NCI-H146 treated with DMSO at 0.1 percent for 48 hours (cell line): ENCODE results near the gene TBXA2R.

ENCODE experiments used
- DNase-seq: peaks from one replicate; lab custom pipeline; 2025; ENCODE audit not compliant: unreplicated experiment; lab: John Stamatoyannopoulos, UW

Gene TBXA2R

DNA sequence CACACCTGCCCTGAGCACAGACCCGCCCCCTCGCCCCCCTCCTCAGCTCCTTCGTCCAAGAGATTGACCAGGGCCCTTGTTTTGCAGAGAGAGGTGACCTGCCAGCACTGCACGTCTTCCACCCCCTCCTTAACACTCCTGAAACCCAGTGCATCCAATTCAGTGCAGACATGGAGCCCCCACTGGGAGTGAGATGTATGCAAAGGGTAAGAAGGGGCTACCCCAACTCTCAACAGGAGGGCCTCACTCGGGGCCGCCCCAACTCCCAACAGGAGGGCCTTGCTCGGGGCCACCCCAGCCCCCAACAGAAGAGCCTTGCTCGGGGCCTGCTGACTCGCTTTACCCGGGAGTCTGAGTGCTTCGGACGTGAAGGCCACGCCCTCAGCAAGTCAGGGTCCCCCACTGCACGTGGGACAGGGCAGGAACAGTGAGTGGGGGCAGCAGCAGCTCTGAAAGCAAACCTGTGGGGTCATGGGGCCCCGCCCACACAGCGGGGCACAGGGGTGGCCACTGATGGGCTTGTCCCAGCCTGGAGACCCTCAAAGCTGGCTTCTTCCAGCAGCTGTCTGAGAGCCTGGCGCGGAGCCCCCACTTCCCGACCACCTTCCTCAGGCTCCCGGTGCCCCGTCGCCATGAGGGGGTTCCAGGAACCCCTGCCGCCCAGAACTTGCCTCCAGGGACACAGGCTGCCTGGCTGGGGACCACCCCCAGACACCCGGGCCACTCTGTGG, 14.3 kb upstream of the TBXA2R start:
- no peak for DNase-seq

DNA sequence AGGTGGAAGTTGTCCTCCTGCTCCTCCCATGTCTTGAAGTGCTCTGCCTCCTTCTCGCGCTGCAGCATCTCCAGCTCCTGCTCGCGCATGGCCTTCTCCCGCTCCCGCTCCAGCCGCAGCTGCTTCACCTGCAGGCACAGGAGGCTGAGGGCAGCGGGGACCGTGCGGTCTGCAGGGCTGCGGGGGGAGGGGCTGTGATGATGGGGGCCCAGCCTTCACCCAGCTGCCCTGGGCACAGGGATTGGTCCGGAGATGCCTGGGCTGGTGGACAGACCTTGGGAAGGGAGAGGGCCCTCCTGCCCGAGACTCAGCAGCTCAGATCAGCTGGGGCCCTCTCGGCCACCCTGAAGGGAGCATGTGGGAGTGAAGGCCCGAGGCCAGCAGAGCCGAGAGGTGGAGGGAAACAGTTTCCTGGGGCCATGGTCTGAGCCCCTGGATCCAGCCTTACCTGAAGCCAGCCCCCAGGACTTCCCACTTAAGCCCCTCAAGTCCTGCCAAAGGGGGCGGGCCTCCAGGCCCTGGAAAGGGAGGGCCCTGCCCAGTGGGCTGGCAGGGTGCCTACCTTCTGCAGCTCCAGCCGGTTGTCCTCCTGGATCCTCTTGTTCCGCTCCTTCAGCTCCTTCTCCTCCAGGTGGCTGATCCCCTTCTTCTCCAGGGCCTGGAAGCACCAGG, 13.6 kb upstream of the TBXA2R start:
- no peak for DNase-seq

DNA sequence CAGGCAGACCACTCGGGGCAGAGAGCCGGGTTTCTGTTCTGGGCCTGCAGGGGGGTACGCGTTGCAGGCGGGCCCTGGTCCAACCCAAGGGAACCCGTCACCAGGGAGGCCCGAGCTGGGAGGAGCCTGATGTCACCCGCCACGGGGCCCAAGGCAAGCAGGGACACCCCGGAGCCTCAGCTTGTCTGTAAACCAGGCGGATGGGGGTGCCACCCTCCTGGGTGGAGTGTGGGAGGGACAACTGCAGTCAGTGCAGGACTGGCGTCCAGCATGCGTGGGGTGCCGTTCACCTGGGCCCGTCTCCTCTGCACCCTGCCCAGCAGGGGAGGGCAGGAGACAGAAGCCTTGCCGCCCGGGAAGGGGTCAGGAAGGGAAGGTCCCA, 12.9 kb upstream of the TBXA2R start:
- no peak for DNase-seq

DNA sequence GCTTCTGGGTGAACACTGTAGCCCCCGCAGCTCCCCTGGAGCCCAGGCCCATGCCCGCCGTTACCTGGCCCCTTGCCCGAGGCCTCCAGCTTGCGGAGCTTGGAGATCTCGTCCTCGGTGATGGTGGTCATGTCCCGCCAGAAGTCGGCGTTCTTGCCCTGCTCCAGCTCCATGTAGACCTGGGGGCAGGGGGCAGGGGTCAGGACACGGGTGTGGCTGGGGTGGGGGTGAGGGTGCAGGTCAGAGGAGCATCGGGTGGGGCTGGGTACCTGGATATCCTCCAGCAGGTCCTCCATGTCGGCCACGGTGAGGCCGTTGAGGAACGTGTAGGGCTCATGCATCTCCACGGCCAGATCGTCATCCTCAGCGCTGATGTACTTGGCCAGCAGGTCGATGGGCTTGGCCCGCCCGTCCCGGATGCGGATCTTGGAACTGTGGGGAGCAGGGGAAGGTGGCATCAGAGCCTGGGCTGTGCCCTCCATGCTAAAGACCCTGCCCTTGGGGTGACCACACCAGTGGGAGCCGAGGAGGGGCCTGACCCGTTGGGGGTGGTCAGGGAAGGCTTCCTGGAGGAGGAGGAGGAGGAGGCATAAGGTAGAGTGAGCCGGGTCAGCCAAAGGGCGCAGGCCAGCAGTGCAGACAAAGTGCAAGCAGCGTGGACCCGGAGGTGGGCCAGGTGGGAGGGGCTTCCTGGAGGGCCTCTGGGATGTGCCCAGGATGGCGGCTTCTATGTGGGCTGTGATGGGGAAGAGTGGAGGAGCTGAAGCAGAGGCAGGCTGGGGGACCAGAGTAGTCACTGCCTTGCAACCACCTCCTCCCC, 12.3 kb upstream of the TBXA2R start:
- DNase-seq = no peak

DNA sequence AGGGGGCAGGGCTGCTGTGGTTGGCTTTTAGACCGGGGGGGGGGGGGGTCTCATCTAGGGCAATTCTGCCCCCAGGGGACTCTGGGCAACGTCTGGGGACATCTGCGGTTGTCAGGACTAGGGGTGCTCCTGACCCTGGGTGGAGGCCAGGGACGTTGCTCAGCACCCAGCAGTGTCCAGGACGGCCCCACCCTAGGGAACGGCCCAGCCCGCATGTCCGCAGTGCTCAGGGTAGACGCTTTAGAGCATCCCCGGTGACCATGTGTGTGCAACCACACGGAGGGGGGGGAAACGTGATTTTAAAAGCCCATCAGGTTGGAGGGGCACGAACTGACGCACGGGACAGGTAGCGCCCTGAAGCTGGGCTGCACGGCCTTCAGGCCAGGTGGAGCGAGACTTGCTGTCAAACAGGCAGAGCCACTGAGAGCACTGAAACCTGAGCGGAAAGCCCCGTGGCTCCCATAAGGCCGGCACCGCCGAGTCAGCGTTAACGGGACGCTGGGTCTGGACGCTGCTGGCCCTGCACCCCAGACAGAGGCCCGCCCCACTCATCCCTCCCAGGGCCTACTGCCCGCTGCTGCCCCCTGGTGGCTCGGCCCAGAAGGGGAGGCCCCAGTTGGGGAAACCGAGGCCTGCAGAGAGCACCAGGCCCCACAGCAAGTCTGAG, 11.6 kb upstream of the TBXA2R start:
- DNase-seq = no peak

DNA sequence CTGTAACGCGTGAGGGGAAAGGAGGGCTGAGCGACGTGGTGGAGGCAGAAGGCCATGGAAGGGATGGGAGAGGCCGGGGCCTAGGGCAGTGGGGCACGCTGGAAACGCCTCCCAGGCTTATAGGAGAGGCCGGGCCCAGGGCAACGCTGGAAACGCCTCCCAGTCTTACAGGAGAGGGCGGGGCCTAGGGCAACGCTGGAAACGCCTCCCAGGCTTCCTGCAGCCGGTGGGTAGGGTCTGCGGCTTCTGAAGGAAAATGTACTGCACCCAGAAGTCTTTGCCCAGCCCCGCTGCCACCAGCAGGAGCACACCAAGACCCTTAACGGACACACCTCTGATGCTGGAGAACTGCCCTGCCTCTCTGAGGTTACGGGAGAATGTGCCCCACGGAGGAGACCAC, 10.8 kb upstream of the TBXA2R start:
- DNase-seq = no peak

DNA sequence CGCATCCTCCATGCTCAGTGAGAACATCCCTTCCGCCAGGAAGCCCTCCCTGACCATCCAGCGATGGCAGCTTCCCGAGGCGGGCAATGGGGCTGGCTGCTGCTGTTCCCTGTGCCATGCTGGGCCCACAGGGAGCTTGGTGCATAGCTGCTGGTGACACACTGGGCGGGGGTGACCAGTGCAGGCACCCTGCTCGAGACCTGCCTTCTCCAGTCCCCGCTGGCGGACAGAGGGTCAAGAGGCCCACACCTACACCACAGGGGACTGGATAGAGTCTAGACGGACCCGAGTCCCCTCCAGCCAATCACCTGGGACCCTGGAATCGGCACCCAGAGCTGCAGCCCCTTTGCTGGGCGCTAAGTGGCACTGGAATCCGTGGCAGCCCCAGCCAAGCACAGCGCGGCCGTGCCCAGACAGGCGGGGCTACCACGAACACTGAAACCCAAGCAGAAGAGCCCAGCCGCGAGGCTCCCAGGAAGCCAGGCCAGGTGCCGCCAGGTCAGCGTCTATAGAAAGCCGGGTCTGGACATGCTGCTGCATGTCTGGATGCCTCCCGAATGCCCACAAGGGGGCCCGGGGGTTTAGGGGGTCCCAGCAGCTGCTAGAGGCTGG, 9.0 kb upstream of the TBXA2R start:
- DNase-seq = no peak

DNA sequence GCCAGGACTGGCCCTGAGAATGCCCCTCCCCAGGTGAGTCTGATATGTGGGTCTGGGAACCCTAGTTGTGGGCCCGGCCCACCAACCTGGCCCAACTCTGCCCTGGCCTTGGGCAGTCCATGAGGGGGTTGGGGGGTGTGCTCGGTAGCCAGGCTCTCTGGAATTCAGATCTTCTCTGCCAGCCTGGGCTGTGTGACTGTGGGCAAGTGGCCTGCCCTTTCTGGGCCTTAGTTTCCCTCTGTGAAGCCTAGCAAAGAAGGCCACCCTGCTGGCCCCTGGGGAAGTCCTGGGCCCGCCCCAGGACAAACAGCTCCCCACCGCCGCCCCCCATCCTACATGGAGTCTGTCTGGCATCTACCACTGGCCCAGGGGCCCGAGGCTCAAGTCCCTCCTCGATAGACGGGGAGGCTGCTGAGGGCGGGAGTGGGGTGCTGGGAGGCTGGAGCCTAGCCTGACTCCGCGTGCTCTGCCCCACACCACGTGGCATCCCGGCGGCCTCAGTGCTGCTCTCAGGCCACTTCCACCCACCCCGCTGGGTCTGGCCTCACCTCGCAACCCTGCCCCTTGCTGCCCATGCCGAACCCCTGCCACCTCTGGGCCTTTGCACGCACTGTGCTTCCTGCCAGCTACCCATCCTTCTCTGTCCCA, 8.3 kb upstream of the TBXA2R start:
- no peak for DNase-seq

DNA sequence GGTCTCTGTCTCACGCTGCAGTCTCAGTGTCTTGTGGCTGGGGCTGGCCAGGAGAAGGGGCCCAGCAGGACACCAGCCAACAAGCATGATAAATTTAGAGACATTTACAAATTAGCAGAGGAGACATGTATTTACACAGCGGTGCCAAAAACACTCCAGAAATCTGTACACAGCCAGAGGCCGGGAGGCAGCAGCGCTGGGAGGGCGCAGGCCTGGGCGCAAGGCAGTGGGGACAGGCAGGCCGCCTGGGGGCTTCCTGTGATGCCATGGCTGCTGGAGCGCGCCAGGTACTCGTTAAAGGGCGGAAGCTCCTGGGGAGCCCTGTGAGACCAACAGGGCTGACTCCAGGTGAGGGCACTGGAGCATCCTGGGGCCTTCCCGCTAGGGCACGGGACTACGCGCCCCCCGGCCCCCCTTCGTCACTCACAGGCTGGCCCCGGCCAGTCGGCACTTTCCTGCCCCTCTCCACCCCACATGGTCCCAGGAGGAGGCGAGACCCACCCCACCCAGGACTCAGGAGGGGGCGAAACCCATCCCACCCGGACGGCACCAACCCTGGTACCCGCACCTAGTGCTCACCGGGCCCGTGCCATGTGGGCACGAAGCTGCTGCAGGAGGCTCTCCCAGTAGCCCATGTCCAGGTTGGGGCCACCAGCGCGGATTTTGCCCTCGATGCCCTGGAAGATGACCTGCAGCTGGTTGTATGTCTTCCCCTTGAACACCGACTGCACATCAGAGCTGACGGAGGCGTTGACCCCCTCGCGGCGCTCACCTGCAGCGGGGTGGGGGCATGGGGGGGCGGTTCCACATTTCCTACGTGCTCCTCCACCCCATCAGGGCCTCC, 7.4 kb upstream of the TBXA2R start:
- DNase-seq = no peak

DNA sequence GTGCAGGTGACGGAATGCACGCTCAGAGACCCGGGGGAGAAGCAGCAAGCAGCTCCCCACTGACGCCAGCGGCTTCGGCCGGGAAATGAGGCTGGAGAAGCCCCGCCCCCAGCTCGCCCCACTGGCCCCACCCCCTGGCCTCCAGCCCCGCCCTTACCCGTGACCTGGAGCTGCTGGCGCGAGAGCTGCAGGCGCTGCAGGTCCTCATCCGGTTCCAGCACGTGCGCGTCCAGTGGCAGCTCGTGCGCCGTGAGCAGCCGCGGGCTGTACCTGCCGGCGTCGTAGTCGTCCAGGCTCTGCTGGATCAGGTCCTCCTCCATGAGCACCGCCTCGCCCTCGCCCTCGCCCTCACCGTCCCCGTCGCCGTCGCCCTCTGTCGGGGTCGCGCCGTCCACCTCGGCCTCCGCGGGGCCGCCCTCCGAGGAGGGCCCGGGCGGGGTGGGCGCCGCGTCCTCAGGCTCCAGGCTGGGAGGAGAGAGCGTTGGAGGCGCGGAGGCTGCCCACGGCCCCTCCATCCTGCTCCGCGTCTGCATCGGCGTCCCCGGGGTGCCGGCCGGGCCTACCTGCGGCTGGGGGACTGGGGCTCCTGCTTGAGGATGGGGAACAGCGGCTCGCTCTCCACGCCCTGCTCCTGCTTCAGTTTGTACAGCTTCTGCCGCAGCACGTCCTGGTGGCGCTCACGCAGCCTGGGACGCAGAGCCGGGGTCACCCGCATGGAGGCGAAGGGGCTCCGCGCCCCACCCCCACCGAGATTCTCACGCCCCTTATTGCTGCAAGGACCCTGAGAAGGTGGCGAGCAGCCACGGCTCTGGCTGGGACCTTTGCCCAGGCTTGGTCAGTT, 6.4 kb upstream of the TBXA2R start:
- no peak for DNase-seq

DNA sequence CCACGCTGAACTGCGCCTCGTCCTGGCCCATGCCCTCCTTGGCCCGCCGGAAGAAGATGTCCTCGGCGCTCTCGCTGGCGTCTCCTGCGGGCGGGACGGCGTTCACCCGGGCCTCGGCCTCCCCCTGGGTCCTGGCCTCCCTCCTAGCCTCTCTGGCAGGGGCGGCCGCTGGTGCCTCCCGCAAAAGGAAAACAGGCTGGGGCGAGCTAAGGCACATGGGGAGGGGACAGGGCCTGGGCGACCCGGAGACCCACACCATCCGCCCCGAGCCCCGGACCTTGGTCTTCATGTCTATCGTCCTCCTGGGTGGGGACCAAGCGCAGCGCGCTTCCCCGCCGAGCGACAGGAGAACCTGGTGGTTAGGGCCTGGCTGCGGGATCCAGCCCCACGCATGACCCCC, 5.7 kb upstream of the TBXA2R start:
- no peak for DNase-seq

DNA sequence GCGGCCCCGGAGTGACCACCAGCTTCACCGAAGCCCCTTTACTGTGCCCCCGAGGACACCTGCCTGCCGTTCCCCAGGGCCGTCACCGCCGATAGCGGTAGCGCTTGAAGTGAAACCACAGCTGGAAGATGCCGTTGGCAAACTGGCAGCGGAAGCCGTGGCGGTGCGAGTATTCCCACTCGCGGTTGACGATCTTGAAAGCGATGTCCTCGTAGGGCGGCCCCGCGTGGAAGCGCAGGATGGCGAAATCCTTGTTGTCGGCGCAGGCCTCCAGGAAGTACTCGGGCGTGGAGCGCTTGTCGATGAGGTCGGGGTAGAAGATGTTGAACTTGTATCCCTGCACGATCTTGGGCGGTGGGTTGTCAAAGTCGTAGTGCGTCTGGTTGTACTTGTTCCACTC, 5.2 kb upstream of the TBXA2R start:
- no peak for DNase-seq

DNA sequence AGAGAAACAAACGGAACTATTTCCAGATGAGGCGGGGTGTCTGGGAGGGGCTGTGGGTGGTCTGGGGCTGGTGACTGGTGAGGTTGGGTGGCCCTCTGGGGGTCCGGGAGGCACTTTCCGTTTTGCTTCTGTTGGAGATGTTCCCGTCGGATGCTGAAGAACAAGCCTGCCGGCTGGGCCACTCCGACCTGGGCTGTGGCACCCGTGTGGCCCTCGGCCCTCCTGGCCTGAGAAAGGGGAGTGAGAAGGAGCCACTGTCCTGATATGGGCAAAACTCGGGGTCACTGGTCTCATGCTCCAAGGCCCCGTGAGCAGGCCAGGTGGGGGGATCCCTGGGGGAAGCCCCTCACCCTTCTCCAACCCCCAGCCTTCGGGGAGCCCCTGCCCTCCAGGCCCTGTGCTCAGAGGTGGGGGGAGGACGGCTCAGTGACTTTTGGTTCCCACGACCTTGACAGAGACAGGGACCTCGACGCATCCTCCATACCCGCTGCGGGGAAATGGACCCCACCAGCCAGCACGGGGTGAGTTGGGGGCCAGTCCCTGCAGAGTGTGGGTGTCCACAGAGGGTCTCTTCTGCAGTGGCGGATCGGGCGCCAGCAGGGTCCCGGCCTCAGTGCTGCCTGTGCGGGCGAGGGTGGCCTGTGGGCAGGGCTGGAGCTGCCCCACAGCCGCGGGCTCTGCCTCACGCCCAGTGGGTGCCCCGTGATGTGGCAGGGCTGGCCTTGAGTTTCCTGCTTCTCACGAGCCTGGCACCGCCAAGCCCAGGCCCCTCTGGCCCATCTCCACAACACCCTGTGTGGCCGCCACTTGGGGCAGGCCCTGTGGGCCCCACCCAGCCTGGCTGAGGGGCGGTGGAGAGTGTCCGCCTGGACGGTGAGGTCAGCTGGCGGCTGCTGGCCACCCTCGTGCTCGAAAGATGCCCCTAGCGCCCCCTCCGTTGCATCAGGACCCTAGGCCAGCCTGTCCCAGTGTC, 4.4 kb upstream of the TBXA2R start:
- DNase-seq = no peak

DNA sequence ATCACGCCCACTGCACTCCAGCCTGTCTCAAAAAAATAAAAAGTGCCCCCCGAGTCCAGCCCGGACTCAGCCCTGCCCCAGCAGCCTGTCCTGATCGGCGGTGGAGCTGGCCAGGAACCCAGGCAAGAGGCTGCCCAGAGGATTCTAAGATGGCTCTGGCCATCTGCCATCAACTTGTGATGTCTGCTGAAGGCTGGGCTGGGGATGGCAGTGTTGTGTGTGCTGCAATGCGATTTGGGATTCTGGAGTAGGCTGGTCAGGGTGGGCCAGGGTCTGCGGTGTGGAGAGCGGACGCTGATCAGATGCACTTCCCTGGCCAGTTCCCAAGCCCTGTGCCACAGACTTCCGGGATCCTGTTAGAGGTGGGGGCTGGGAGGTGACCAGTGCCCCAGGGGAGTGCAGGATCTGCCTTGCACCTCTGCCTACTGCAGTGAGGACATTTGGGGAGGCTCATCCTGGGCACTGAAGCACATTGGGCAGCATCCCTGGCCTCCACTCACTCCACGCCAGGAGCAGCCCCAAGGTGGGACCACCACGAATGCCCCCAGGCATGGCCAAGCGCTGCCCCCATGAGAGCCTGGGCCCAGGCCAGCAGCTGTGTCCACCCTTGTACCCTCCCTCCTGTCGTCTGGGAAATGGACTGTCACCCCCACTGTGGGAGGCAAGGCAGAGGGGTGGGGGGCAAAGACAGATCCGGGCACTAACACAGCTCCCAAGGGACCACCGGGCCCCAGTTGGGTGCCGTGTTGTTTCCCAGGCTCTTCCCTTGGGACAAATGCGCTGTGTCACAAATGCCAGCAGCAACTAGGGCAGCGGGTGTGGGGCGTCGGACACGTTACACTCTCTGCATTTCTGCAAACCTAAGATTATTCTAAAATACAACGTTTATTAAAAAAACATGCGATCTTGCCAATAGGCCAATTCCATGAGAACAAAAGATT, 3.4 kb upstream of the TBXA2R start:
- DNase-seq = no peak

DNA sequence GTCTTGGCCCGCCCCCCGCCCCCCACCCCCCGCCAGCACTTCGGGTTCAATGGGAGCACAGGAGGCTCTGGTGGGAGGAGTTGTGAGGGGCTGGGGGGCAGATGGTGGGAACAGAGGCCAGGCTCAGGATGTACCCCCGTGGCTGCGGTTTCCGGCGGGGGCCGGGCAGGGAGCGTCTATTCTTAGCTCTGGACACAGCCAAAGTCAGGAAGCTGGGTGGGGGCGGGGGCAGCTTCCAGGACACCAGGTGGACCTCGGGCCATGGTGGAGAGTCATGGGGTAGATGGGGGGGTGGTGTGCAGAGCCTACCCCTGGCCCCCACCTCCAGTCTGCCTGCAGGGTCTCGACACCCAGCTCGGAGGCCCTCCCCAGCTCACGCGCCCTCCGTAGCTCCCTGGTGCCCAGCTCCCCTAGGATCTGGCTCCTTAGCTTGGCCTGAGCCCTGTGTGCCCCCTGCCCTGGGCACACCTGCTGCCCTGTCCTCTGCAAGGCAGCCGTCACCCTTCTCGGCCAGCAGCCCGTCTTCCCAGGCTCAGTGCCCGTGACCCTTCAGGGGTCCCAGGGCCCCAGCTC, 2.2 kb upstream of the TBXA2R start:
- no peak for DNase-seq

DNA sequence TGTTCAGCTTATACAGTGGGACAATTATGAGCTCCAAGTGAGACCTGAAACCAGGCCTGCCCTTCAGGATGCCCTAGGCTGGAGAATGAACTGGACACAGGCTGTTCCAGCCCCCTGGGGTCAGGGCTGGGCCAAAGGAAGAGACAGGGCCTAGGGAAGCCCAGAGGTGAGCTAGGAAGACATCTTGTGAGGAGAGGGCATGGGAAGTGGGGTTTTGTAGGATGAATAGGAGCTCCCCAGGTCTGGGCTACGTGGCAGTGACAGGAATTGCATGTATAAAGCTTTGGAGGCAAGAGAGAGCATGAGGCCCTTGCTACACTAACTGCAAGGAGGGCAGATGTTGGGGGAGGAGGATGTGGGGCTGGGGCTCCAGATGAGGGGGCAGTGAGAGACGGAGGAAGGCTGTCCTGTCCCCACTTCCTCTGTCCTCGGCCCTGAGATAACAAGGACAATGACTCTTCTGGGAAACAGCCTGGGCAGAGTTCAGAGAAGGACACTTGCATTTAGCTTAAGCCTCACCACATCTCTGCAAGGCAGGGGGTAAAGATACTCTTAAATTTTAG, 1.5 kb upstream of the TBXA2R start:
- no peak for DNase-seq
